Glomerular visceral epithelial cell (primary cell): ENCODE results near the gene TAS2R39.

Source experiments
- DNase-seq: peaks from one replicate; pipeline ENCODE4 v3.0.0-alpha.2; 2016; ENCODE audit errors: extremely low spot score

The TAS2R39 gene

DNA sequence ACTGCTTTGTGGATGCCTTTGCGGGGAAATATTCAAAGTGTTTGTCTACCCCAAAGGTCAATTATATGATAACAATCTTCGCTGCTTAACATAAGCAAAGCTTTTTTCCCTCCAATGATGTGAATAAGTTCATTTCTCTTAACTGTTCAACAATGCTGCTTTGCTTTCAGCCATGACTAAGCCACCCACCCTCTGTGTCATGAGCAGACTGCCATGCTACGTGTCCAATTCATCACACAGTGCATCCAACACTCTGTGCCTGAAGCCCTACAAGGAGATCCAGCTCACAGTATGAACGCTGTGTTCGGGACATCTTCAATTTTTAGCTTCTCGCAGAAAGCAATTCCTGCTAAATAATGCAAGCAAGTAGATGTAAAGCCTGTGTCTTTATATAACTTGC, 32.9 kb downstream of the TAS2R39 start:
- DNase-seq, result no peak

DNA sequence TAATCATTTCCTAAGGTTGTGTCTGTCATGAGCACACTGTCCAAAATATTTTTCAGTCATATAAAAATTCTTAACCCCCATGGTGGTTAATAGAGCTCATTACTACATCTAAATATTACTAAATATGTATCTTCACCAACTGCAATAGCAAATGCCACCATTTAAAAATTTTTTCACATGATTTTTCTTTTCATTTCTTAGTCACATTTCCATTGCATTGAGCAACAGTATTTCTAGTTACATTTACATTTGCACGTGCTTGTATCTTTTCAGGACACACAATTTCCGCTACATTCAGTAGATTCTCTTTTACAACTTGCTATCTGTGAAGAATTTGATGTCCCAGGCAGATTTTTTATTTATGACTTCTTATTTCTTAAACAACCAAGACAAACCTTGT, 33.5 kb downstream of the TAS2R39 start:
- DNase-seq, result no peak

DNA sequence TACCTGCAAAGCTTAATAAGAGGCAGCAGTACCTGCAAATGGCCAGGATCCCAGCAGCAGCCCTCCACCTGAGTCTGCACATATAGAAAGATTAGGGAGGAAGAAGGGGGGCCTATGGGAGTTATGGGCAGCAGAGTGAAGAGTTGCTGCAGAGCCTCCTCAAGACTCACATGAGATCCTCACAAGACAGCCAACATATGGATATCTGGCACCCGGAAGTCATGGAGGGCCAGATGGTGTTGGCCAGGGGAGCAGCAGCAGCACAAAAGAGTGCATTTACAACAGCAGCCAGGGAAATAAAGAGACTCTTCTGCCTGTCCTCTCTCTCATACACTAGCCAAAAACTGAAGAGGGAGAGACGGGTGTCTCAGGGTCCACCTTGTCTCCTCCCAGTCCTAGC, 34.6 kb downstream of the TAS2R39 start:
- no peak for DNase-seq

DNA sequence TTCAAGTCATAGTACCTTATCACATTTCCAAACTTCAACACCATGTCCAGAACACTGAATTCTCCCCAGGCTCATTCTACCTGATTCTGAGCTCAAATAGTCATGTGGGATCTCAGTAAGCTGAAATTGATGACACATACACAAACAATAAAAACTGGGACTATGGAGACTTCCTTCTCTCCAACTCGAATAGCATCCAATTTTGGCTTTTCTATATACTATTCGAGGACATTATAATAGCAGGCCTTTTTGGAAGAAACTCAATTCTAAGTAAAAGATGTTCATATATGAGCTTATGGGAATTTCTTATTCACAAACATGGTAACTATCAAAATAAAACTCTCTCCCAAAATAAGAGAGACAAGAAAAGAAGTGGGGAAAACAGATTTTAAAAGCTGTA, 38.1 kb downstream of the TAS2R39 start:
- no peak for DNase-seq

DNA sequence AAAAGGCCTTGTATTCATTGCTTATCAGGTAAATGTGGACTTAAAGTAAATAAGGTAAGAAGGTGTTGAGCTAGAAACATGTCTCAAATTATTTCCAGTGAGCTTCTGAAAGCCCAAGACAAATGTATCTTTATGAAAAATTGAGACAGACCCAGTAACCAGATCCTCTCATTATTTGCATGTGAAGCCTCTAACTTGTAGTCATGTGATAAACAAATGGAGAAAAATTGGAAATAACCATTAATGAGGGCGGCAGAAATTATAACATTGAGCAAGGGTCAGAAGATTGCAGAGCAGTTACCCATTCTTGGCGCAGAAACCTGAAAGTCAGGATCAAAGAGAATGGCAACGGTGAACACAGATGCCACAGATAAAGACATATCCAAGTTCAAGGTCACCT, 38.5 kb downstream of the TAS2R39 start, which contains the start of gene TAS2R40:
TAS2R40 (plus strand) TSS at position 301 of the 400 bp plus-strand sequence; CDS start at position 343, 42 bp downstream.
- DNase-seq, result no peak

DNA sequence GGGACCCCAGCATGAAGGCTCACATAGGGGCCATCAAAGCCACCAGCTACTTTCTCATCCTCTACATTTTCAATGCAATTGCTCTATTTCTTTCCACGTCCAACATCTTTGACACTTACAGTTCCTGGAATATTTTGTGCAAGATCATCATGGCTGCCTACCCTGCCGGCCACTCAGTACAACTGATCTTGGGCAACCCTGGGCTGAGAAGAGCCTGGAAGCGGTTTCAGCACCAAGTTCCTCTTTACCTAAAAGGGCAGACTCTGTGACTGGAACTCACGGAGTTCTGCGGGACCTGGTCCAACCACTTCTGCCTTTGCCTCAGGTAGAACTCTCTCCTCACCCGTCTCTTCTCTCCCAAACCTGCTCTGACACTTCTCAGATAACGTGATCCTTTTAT, 39.6 kb downstream of the TAS2R39 start:
- DNase-seq, result no peak

DNA sequence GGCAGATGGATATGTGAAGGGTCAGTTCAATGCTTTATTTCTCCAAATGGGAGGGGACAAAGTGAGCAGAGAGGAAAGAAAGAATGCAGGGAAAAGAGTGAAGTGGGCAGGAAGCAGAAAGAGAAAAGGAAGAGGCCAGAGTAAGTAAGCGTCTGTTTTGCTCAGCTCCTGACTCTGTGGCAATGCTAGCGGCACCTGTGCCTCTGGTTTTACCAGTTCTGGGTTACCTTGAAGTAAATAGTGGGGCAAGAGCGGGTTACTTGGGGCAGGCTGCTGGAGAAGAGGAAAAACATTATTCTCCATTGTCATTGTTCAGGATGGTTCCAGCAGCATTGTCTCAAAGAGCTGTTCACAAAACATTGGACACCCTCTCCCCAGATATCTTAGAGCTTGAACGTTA, 40.6 kb downstream of the TAS2R39 start:
- DNase-seq, result no peak

DNA sequence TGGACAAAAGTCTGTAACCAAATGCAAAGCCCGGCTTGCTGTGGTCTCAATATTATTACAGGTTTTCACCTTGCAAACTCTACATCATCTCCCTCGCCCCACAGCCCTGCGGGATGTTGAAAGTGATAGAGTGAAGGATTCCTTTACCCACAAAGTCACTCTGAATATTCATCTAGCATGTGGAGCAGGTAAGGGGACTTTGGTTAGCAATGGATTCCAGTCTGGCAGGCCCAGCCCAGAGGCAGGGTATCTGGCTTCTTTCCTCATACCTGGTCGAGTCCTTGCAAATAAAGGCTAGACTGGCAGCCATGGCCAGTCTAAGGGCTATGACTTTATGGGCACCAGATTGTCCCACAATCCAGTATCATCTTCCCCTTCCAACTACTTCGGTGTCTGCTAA, 41.8 kb downstream of the TAS2R39 start:
- DNase-seq, result no peak

DNA sequence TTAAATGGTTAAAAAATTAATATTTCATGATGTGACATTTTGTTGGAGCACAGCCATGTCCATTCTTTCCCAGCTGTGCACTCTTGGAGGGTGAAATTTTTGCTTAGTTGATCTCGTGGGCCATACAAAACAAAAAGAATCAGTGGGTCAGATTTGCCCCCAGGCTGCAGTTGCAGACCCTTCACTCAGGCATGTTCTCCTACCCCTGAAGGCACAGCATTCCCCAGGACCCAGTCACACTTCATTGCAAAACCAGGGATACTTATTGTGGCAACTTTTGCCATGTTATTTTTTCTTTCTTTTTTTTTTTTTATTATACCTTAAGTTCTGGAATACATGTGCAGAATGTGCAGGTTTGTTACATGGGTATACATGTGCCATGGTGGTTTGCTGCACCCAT, 44.6 kb downstream of the TAS2R39 start:
- no peak for DNase-seq

DNA sequence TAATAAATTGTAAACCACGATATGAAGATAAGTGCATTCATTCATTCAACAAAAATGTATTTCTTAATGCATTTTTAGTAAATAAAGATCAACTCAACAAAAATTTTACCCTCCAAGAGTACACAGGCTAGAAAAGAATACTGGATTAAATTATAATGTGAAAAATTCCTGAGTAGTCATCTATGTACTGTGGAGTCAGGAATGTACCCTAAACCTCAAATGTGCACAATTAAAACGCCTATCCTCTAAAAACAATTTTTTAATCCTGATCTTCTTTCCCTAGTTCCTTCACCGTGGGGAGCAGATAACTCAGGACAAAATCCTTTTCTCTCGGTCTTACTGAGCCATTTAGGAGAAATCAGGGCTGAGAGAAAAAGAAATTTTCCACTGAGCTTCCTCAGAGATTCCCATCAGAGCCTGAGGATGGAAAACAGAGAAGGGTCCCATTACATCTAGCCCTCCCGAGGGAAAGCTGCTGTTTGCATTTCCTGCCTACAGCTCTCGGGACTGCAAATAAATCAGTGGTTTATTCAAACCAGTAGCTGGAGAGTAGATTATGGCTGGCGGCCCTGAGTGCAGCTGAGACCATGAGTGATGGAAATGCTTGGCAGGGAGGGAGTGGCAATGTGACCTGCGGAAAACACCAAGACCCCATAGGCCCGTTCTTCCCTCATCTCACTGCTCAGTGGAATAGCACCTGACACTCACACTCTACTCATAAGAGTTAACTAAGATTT, 46.0 kb downstream of the TAS2R39 start:
- DNase-seq, result no peak

DNA sequence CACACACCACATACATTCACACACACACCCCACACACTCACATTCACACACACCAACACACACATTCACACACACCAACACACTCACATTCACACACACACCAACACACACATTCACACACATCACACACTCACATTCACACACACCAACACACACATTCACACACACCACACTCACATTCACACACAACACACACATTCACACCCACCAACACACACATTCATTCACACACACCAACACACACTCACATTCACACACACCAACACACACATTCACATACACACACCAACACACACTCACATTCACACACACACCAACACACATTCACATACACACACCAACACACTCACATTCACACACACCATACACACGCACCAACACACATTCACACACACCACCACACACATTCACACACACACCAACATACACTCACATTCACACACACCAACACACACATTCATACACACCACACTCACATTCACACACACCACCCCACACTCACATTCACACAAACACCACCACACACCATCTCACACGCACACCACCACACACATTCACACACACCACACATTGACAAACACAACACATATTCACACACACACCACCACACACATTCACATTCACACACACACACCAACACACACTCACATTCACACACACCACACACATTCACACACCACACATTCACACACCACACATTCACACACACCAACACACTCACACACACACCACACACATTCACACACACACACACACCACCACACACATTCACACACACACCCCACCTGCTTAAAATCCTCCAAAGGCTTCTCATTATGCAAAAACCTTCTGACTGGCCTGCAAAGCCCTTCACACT, 47.6 kb downstream of the TAS2R39 start:
- no peak for DNase-seq
